CD14-positive monocyte (primary cell): ENCODE data around the gene CHMP4B. TPM values are rescaled to one million over a fixed set of nuclear protein-coding genes. Genes with fewer than 3 reads are reported as not detected.

Experiments used
- DNase-seq, 3 donors: peaks; one replicate each; pipeline ENCODE4 v3.0.0-alpha.2; 2011 to 2022
- H2AFZ ChIP-seq: 2 replicates; pipeline ENCODE4 v1.6.0; 2012; ENCODE audit warnings: mild to moderate bottlenecking, low read depth, low read length, inconsistent platforms; ENCODE audit not compliant: insufficient read depth, poor library complexity, severe bottlenecking
- H3K27ac ChIP-seq, 2 donors: 1 replicate in 1 of 2; 2 replicates in 1 of 2; pipeline ENCODE4 v1.5.1; 2012 to 2013; ENCODE audit warnings: low read length in 2 of 2, control low read depth in 1 of 2, inconsistent platforms in 1 of 2, low read depth in 1 of 2, mild to moderate bottlenecking in 1 of 2
- H3K27me3 ChIP-seq, 2 donors: one replicate each; pipeline versions ENCODE4 v1.6.0 to v1.6.1; 2011 to 2013; ENCODE audit warnings: low read length in 2 of 2; ENCODE audit not compliant: control insufficient read depth in 2 of 2, insufficient read depth in 2 of 2
- H3K36me3 ChIP-seq, 2 donors: replicated peaks in 1 of 2; 1 replicate in 1 of 2; 2 replicates in 1 of 2; pipeline versions ENCODE4 v1.5.1 to v1.6.1; 2012 to 2013; ENCODE audit warnings: low read length in 2 of 2, control low read depth in 1 of 2, inconsistent platforms in 1 of 2, mild to moderate bottlenecking in 1 of 2; ENCODE audit not compliant: insufficient read depth in 2 of 2, control insufficient read depth in 1 of 2
- H3K4me1 ChIP-seq, 2 donors: 1 replicate in 1 of 2; 2 replicates in 1 of 2; pipeline versions ENCODE4 v1.5.1 to v1.6.1; 2012 to 2013; ENCODE audit warnings: low read length in 2 of 2, control low read depth in 1 of 2, inconsistent platforms in 1 of 2, mild to moderate bottlenecking in 1 of 2, moderate library complexity in 1 of 2; ENCODE audit not compliant: insufficient read depth in 2 of 2, control insufficient read depth in 1 of 2
- H3K4me2 ChIP-seq: replicated peaks from 2 replicates; pipeline ENCODE3; 2012; ENCODE audit warnings: low read length, moderate library complexity, mild to moderate bottlenecking; ENCODE audit not compliant: poor library complexity, severe bottlenecking; ENCODE audit errors: extremely low read depth
- H3K4me3 ChIP-seq, 3 experiments: fragments of 200-600 bp in 1 of 3; sonication (generic) in 1 of 3; replicated peaks in 1 of 3; 1 replicate in 2 of 3; 2 replicates in 1 of 3; pipeline ENCODE4 v1.5.1; 2011 to 2013; ENCODE audit warnings: low read length in 3 of 3, mild to moderate bottlenecking in 3 of 3, control low read depth in 2 of 3, low read depth in 2 of 3, inconsistent platforms in 1 of 3, moderate library complexity in 1 of 3
- H3K79me2 ChIP-seq: 2 replicates; pipeline ENCODE4 v1.6.0; 2012; ENCODE audit warnings: mild to moderate bottlenecking, control low read depth, inconsistent platforms, low read length, moderate library complexity; ENCODE audit not compliant: insufficient read depth
- H3K9ac ChIP-seq: 2 replicates; pipeline ENCODE4 v1.6.0; 2017; ENCODE audit warnings: low read length, mild to moderate bottlenecking; ENCODE audit not compliant: insufficient read depth, poor library complexity, severe bottlenecking
- H3K9me3 ChIP-seq, 2 donors: replicated peaks in 1 of 2; 1 replicate in 1 of 2; 2 replicates in 1 of 2; pipeline versions ENCODE4 v1.5.1 to v1.6.1; 2012 to 2013; ENCODE audit warnings: low read length in 2 of 2, control low read depth in 1 of 2; ENCODE audit not compliant: control insufficient read depth in 1 of 2, insufficient read depth in 1 of 2
- H4K20me1 ChIP-seq: 2 replicates; pipeline ENCODE4 v1.6.0; 2012; ENCODE audit warnings: mild to moderate bottlenecking, low read length, control low read depth, moderate library complexity; ENCODE audit not compliant: insufficient read depth
- H3K27ac Mint-ChIP-seq, 7 donors: one replicate each; pipeline ENCODE4 v1.8.0; 2020; ENCODE audit warnings: mild to moderate bottlenecking in 7 of 7, mixed read lengths in 7 of 7, moderate library complexity in 6 of 7, inconsistent platforms in 2 of 7
- H3K27me3 Mint-ChIP-seq, 3 donors: one replicate each; pipeline ENCODE4 v1.8.0; 2021 to 2022; ENCODE audit warnings: low read depth in 3 of 3, mild to moderate bottlenecking in 3 of 3, mixed read lengths in 3 of 3, moderate library complexity in 3 of 3, inconsistent platforms in 1 of 3
- H3K36me3 Mint-ChIP-seq, 2 donors: one replicate each; pipeline ENCODE4 v1.8.0; 2020; ENCODE audit warnings: mixed read lengths in 2 of 2, inconsistent platforms in 1 of 2, mild to moderate bottlenecking in 1 of 2
- H3K4me1 Mint-ChIP-seq: one replicate; pipeline ENCODE4 v1.8.0; 2020; ENCODE audit warnings: mild to moderate bottlenecking, mixed read lengths
- H3K4me3 Mint-ChIP-seq, 2 donors: one replicate each; pipeline ENCODE4 v1.8.0; 2020; ENCODE audit warnings: mild to moderate bottlenecking in 2 of 2, mixed read lengths in 2 of 2, moderate library complexity in 1 of 2
- H3K9me3 Mint-ChIP-seq, 7 donors: one replicate each; pipeline ENCODE4 v1.8.0; 2020 to 2022; ENCODE audit warnings: mixed read lengths in 7 of 7, mild to moderate bottlenecking in 6 of 7, moderate library complexity in 6 of 7, inconsistent platforms in 2 of 7
- WGBS: methylation state at CpG from one replicate; pipeline ENCODE4 v1.1.5; 2013; ENCODE audit warnings: missing lambda C conversion rate; ENCODE audit not compliant: insufficient coverage; 5-methylcytosine and 5-hydroxymethylcytosine counted together
- intact Hi-C, 2 donors: fragments of 100-400 bp; cut with micrococcal nuclease; formaldehyde crosslinking; loops; one replicate each; pipeline versions ENCODE4 v1.15.0 to v1.15.1; 2023
- polyA plus RNA-seq, 3 donors: library from polyadenylated mRNA; depleted of rRNA in 1 of 3; unstranded in 2 of 3; stranded (reverse) in 1 of 3; fragments of 300-500 nt in 2 of 3; fragments of >200 nt in 1 of 3; fragmentation: Illumina TruSeq in 2 of 3; gene quantifications; 1 replicate in 2 of 3; 2 replicates in 1 of 3; pipeline ENCODE4 v1.2.3, GENCODE V29; 2012 to 2021
- TF ChIP-seq, protein P1 (sequence below): fragments of 200-600 bp; IDR thresholded peaks from one replicate; pipeline ENCODE4 v1.8.0; 2022; ENCODE audit warnings: antibody characterized with exemption, mild to moderate bottlenecking

CHMP4B gene
- polyA plus RNA-seq, 3 donors: 7.1 to 181 (median 10.0) TPM

DNA sequence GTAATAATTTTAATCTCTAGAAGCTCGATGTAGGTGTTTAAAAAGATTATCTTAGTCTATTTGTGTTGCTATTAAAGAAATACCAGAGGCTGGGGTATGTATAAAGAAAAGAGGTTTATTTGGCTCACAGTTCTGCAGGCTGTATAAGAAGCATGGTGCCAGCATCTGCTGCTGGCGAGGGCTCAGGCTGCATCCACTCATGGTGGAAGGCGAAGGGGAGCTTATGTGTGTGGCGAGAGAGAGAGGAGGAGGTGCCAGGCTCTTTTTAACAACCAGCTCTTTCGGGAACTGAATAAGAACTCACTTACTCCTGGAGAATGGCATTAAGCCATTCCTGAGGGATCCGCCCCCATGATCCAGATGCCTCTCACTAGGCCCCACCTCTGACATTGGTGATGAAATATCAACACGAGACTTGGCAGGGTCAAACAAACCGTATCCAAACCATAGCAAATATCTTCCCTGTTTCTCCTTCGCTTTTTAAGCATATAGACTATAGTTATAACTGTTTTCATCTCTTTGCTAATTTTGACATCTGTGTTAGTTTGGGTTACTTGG lies 24.5 kb downstream of the CHMP4B start:
- Mint-ChIP-seq H3K27ac (peak overlapping the region in 3 of 7 donors; percentile 7 to 55 (median 39)), H3K36me3 (peaks cover 41 to 74% of the 10 kb centered on the region in 2 donors), H3K27me3 (peaks cover 0 to 9% (median 5%) of the 10 kb centered on the region in 3 donors), H3K4me1 (peaks cover 52% of the 10 kb centered on the region), H3K9me3 (peaks cover 0 to 2% (median 0%) of the 10 kb centered on the region in 7 donors), H3K4me3 (no peak overlapping the region)
- H3K27ac ChIP-seq: no peak overlapping the region
- H3K9me3 ChIP-seq: no peaks in the 10 kb centered on the region
- TF ChIP-seq, protein P1, sequence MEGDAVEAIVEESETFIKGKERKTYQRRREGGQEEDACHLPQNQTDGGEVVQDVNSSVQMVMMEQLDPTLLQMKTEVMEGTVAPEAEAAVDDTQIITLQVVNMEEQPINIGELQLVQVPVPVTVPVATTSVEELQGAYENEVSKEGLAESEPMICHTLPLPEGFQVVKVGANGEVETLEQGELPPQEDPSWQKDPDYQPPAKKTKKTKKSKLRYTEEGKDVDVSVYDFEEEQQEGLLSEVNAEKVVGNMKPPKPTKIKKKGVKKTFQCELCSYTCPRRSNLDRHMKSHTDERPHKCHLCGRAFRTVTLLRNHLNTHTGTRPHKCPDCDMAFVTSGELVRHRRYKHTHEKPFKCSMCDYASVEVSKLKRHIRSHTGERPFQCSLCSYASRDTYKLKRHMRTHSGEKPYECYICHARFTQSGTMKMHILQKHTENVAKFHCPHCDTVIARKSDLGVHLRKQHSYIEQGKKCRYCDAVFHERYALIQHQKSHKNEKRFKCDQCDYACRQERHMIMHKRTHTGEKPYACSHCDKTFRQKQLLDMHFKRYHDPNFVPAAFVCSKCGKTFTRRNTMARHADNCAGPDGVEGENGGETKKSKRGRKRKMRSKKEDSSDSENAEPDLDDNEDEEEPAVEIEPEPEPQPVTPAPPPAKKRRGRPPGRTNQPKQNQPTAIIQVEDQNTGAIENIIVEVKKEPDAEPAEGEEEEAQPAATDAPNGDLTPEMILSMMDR: no peak
- H3K4me3 ChIP-seq: no peak overlapping the region
- H3K4me1 ChIP-seq: peaks cover 29 to 30% of the 10 kb centered on the region in 2 donors
- peaks cover 100% of the 10 kb centered on the region for H4K20me1 ChIP-seq
- peaks cover 100% of the 10 kb centered on the region for H3K79me2 ChIP-seq
- no peaks in the 10 kb centered on the region for H3K27me3 ChIP-seq
- peaks cover 25 to 67% of the 10 kb centered on the region in 2 donors for H3K36me3 ChIP-seq
- DNase-seq: no peak
- no peak overlapping the region for H2AFZ ChIP-seq
- H3K4me2 ChIP-seq: no peak overlapping the region
- H3K9ac ChIP-seq: no peak overlapping the region
- 100% methylated on average over 3 of the region's 9 CpGs for WGBS
- intact Hi-C loops: no loop called here

DNA sequence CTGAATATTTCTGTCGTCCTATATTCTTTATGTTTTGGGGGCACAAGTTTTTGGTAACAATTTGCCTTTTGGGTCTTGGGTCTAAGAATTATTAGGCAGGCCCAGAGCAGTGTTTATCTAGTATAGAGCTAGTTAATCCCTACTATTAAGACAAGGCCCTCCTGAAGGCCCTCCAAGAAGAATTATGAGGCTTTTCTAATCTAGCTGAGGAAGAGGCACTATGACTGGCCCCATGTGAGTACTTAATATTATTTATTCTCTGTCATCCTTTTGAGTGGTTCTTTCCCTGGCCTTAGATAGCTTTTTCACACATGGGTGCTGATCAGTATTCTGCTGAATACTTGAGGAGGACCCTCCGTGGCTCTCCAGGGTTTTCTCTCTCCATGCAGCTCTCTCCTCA lies 25.1 kb downstream of the CHMP4B start:
- TF ChIP-seq, protein P1: no peak
- intact Hi-C loops: no loop called here
- peak overlapping the region in 3 of 7 donors; percentile 7 to 65 (median 32) for H3K27ac Mint-ChIP-seq
- DNase-seq: no peak
- Histone ChIP-seq H3K4me3 (no peak overlapping the region), H3K9ac (no peak overlapping the region), H3K4me1 (peaks cover 30 to 34% of the 10 kb centered on the region in 2 donors), H3K27me3 (no peaks in the 10 kb centered on the region), H3K36me3 (peaks cover 25 to 63% of the 10 kb centered on the region in 2 donors), H3K4me2 (no peak overlapping the region), H4K20me1 (peaks cover 100% of the 10 kb centered on the region), H2AFZ (no peak overlapping the region), H3K9me3 (no peaks in the 10 kb centered on the region), H3K79me2 (peaks cover 100% of the 10 kb centered on the region), H3K27ac (no peak overlapping the region)
- 100% methylated on average over 1 of the region's 2 CpGs for WGBS
- peaks cover 45 to 71% of the 10 kb centered on the region in 2 donors for H3K36me3 Mint-ChIP-seq
- peaks cover 0 to 2% (median 0%) of the 10 kb centered on the region in 7 donors for H3K9me3 Mint-ChIP-seq
- peaks cover 58% of the 10 kb centered on the region for H3K4me1 Mint-ChIP-seq
- H3K4me3 Mint-ChIP-seq: no peak overlapping the region
- H3K27me3 Mint-ChIP-seq: peaks cover 0 to 9% (median 5%) of the 10 kb centered on the region in 3 donors
